PFSK-1 (cell line): ENCODE measurements around the gene CSNK1G1.

Experiments
- FOXP2 ChIP-seq: optimal IDR thresholded peaks from 2 replicates; pipeline ENCODE3; 2011; ENCODE audit warnings: borderline replicate concordance, control low read depth, inconsistent platforms; ENCODE audit not compliant: insufficient read depth; ENCODE audit errors: extremely low read length, extremely low read depth
- POLR2AphosphoS5 ChIP-seq: IDR thresholded peaks from 2 replicates; pipeline ENCODE4 v1.6.1; 2012; ENCODE audit warnings: low read depth, mild to moderate bottlenecking, control low read depth, low read length, moderate library complexity
- SIN3A ChIP-seq: IDR thresholded peaks from 2 replicates; pipeline ENCODE4 v1.6.1; 2012; ENCODE audit warnings: mild to moderate bottlenecking, low read length, moderate library complexity, borderline replicate concordance; ENCODE audit not compliant: insufficient read depth
- TAF1 ChIP-seq: IDR thresholded peaks from 2 replicates; pipeline ENCODE4 v1.6.1; 2012; ENCODE audit warnings: low read length, control low read depth, borderline replicate concordance; ENCODE audit not compliant: insufficient read depth
- TF ChIP-seq, protein P1 (sequence below), 2 experiments: IDR thresholded peaks; 2 replicates each; pipeline versions ENCODE4 v1.6.1 to v1.8.0; 2011 to 2012; ENCODE audit warnings: low read depth in 2 of 2, low read length in 2 of 2, control low read depth in 1 of 2, inconsistent platforms in 1 of 2, mild to moderate bottlenecking in 1 of 2, moderate library complexity in 1 of 2; ENCODE audit not compliant: insufficient read depth in 1 of 2

CSNK1G1 gene

DNA sequence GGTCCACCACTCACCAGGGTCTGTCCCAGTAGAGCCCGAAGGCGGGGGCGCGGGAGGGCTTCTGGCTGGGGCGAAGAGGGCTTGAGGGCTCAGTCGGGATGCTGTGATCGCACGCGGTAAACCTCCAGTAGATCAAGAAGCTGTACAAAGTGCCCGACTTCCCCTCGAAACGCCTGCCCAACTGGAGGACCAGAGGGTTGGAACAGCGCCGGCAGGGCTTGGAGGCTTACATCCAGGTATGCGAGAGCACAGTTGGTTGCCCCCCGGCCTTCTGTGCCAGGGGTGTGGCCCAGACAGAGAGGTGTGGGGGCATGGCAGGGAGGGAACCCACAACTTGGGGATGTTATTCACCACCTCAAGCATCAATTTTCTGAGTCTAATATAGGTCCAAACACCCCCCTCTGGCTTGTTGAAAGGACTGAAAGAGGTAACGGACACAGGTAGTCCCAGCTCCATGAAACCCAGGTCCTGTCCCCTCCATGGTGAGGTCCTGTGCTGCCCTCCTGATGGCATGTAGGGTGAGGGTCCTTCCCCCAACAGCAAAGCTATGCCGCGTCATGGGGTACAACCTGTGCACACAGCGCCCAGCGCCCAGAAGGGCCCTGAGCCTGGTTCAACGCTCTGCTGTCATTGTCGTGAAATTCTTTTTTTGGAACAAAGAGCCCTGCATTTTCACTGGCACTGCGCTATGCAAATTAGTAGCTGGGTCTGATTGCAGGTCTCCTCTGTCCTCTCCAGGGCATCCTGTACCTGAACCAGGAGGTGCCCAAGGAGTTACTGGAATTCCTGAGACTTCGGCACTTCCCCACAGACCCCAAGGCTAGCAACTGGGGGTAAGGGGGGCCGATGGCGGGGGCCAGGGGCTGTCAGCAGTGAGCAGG, 203.2 kb downstream of the CSNK1G1 start:
- TF ChIP-seq FOXP2 (no peak), SIN3A (no peak), POLR2AphosphoS5 (no peak), TAF1 (no peak)
- TF ChIP-seq, protein P1, sequence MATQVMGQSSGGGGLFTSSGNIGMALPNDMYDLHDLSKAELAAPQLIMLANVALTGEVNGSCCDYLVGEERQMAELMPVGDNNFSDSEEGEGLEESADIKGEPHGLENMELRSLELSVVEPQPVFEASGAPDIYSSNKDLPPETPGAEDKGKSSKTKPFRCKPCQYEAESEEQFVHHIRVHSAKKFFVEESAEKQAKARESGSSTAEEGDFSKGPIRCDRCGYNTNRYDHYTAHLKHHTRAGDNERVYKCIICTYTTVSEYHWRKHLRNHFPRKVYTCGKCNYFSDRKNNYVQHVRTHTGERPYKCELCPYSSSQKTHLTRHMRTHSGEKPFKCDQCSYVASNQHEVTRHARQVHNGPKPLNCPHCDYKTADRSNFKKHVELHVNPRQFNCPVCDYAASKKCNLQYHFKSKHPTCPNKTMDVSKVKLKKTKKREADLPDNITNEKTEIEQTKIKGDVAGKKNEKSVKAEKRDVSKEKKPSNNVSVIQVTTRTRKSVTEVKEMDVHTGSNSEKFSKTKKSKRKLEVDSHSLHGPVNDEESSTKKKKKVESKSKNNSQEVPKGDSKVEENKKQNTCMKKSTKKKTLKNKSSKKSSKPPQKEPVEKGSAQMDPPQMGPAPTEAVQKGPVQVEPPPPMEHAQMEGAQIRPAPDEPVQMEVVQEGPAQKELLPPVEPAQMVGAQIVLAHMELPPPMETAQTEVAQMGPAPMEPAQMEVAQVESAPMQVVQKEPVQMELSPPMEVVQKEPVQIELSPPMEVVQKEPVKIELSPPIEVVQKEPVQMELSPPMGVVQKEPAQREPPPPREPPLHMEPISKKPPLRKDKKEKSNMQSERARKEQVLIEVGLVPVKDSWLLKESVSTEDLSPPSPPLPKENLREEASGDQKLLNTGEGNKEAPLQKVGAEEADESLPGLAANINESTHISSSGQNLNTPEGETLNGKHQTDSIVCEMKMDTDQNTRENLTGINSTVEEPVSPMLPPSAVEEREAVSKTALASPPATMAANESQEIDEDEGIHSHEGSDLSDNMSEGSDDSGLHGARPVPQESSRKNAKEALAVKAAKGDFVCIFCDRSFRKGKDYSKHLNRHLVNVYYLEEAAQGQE (IDR thresholded peaks at IDR 0.05; ENCODE audit: insufficient read depth in 1 of 2, low read depth in 2 of 2, low read length in 2 of 2): no peak

DNA sequence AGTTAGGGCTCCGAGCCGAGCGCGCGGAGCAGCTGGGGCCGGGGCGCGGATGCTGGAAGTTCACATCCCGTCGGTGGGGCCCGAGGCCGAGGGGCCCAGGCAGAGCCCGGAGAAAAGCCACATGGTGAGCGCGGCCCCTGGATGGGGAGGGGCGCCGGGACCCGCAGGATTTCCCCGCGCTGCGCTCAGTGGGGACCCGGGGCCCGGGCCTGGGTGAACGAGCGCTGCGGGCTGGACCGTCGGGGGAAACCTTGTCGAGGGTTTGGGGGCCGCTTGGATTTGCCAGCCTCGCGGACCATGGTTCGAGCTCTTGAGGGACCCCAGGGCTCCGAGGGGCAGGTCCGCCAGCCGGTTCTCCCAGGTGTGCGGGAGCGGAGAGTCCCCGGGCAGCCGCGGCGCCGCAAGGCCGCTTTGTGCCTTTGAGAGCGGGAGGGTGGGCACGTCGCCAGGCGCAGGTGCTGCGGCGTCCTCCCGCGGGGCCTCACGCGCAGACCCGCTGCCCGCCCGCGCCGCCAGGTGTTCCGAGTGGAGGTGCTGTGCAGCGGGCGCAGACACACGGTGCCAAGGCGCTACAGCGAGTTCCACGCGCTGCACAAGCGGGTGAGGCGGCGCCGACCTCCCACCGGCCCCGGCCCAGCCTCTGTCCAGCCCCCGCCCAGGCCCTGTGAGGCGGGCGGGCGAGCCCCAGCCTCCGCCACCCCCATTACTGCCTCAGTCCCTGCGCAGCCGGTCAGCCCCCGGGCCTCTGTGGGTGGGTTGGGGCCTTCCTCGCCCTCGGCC, 204.1 kb downstream of the CSNK1G1 start, which contains the start of gene SNX22:
Gene SNX22 (plus strand): TSS at position 5 of the 780 bp plus-strand sequence. CDS start 45 bp downstream, at position 50.
- no peak for TF ChIP-seq FOXP2
- TF ChIP-seq POLR2AphosphoS5: no peak
- no peak for TF ChIP-seq TAF1
- TF ChIP-seq SIN3A: no peak
- TF ChIP-seq, protein P1 (IDR thresholded peaks at IDR 0.05; ENCODE audit: insufficient read depth in 1 of 2, low read depth in 2 of 2, low read length in 2 of 2): no peak

DNA sequence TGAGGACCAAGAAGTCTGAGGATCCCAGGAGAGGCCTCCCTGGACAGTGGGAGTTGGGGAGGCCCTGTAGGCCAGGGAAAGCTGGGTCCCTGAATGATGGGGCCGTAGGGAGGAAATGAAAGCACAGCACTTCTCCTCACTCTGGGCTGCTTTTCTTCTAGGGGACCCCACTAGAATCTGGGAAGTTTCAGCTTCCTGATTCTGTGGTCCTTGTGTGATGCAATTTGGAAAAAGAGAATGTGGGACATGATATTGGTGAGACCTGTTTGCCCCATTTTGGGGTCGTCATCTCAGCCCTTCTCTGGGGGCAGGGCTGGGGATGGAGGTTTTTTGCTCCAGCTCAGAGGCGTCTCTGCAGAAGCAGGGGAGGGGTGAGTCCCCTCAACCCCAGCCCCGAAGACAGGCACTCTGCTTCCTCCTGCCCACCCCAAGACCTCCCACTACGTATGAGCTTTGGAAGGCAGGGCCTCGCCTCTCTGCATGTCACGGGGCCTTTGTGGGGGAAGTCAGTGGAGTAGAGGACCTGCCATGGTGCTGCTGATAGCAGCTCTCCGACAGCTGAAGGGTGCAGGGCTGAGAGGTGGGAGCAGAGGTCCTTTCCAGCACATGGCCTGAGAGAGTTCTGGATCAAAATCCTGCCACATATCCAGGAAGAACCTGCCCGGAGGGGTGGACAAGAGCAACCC, 205.9 kb downstream of the CSNK1G1 start:
- TF ChIP-seq, protein P1 (IDR thresholded peaks at IDR 0.05; ENCODE audit: insufficient read depth in 1 of 2, low read depth in 2 of 2, low read length in 2 of 2): no peak
- TF ChIP-seq POLR2AphosphoS5 (no peak), TAF1 (no peak), SIN3A (no peak), FOXP2 (no peak)

DNA sequence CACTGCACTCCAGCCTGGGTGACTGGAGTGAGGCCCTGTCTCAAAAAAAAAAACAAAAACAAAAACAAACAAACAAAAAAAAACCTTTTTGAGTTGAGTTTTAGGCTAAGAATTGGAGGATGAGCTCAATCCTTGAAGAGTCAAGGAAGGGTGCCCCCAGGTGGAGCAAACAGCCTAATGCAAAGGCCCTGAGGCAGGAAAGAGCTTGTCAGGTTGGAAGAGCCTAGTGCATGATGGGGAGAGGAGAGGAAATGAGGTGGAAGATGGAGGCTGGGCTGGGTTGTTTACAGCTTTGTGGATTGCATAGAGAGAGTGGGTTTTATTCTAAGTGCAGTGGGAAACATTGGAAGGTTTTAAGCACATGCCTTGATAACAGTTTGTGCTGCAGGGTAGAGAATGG, 206.5 kb downstream of the CSNK1G1 start:
- TF ChIP-seq, protein P1 (IDR thresholded peaks at IDR 0.05; ENCODE audit: insufficient read depth in 1 of 2, low read depth in 2 of 2, low read length in 2 of 2): no peak
- TF ChIP-seq POLR2AphosphoS5 (no peak), TAF1 (no peak), FOXP2 (no peak), SIN3A (no peak)
